Stimulated activated CD8-positive, alpha-beta memory T cell treated with anti-CD3 and anti-CD28 coated beads, Interleukin-7, amount 100 ng/mL, for 48 hours (primary cell): ENCODE data around the gene SLC7A4.

Experiments
- DNase-seq, 2 donors: peaks; one replicate each; pipeline ENCODE4 v3.0.0-alpha.2; 2020; ENCODE audit warnings: low read depth in 1 of 2; ENCODE audit errors: extremely low read depth in 1 of 2

The SLC7A4 gene

DNA sequence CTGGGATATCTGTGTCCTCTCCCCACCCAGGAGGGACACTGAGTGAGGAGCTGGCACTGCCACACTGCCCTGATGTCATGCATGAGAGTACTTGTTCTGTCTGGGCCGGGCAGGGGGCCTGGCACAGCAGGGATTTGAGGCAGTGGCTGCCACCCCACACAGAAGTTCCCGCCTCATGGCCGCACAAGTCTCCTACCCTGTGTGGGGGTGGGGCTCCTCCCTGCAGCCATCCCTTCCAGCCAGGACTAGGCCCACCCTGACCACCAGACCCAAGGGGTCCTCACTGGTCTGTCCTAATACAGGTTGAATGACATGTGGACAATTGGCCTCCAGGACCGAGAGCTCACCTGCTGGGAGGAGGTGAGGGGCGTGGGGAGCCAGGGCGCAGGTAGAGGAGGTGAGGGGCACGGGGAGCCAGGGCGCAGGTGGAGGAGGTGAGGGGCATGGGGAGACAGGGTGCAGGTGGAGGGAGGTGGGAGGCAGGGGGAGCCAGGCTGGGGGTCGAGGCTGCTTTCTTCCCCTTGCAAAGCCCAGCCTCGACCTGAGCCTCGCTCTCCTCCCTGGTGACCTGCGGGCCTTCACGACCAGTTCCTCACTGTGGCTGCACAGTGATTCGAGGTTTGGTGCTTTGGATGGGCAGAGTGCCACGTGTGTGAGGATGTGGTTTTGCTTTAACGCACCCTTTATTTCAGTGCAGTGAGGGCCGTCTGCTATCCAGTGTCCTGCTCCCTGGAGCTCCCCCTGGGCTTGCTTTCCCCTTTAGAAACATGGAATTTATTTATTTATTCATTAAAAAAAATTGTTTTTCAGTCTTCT, 42.8 kb downstream of the SLC7A4 start:
- no peak for DNase-seq

GRCh38 chr22:20988573-20989322, 43.6 kb downstream of the SLC7A4 start:
- DNase-seq = no peak

DNA sequence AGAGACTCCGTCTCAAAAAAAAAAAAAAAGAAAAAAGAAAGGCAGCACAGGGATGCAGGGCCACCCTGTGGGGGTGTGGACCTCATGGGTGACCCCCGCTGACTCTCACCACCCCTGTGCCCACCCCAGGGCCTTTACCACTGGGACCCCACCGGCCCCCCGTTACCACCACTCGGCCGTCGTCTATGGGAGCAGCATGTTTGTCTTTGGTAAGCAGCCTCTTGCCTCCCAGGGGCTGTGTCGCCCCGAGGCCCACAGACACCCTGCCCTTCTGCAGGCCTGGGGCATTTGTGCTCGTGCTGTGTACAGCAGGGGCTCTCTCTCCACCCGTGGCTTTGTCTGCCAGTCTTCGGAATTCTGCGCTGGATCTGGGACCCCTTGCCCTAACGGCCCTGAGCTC, 45.0 kb downstream of the SLC7A4 start:
- no peak for DNase-seq

DNA sequence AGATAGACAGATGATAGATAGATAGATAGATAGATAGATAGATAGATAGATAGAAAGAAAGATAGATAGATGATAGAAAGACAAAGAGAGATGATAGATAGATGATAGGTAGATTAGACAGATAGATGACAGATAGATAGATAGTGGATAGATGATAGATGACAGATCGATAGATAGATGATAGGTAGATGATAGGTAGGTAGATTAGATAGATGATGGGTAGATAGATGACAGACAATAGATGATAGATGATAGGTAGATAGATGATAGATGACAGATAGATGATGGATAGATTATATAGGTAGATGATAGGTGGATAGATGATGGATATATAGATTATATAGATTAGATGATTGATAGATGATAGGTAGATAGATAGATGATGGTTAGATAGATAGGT, 46.0 kb downstream of the SLC7A4 start:
- no peak for DNase-seq

DNA sequence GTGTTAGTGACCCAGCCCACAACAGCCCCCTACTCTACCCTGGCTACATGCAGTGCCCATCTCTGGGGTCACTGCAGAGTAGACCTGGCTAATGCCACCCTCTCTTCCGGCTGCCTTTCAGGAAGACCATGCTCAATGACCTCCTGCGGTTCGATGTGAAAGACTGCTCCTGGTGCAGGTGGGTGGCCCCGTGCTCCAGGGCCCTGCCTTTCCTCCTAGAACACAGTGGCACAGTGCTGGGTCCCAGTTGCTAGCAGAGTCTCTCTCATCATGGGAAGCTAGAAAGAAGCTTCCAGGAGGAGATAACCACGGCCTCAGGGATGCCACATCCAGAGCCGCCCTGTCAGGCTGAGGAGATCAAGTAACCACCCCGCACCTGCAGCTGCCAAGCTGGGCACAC, 46.6 kb downstream of the SLC7A4 start:
- no peak for DNase-seq

GRCh38 chr22:20983081-20983771, 49.1 kb downstream of the SLC7A4 start:
- no peak for DNase-seq

DNA sequence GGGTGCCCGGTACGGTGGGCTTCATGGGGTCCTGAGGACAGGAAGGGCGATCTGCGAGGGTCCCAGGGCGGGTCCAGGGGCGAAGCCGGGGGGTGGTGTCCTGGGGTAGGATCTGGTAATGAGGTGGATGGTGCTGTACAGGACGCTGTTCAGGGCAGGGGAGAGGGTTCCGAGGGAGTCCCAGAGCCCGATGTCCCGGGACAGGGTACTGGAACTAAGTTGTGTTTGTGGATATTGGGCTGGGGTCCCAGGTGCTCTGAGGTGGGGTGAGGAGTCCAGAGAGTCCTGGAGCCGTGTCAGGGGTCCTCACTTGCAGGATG, 49.8 kb downstream of the SLC7A4 start:
- no peak for DNase-seq

DNA sequence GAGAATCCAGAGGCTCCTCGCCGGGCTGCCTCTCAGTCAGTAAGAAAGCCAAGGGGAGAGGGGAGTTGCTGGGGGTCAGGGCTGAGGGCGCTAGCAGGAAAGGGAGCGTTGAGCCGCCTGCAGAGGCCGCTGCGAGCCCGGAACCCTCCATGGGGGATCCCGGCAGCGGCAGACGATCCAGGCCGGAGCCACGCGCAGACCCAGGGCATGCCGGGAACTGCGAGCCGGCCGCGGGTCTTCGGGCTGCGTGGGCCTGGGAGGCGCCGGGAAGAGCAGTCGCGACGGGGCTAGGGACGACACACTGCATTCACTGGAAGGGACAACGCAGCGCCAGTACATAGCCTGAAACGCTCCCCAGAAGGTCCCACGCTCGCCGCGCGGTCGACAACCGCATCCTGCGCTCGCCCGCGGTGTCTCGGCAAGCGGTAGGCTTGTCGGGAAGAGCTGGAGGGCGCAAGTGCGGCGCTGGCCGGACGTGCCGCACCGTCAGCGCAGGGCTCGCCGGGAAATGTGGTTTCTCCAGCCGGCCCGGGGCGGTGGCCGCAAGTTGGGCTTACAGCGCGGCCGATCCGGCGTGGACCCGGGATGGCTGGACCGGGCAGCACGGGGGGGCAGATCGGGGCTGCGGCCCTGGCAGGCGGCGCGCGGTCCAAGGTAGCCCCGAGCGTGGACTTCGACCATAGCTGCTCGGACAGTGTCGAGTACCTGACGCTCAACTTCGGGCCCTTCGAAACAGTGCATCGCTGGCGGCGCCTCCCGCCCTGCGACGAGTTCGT, 50.4 kb downstream of the SLC7A4 start, which contains the start of gene LZTR1:
Gene LZTR1, plus strand, starts transcription at position 511 of the 776 bp plus-strand sequence. Its CDS starts 75 bp downstream, at position 586.
- DNase-seq = peak; percentile 61 to 63

DNA sequence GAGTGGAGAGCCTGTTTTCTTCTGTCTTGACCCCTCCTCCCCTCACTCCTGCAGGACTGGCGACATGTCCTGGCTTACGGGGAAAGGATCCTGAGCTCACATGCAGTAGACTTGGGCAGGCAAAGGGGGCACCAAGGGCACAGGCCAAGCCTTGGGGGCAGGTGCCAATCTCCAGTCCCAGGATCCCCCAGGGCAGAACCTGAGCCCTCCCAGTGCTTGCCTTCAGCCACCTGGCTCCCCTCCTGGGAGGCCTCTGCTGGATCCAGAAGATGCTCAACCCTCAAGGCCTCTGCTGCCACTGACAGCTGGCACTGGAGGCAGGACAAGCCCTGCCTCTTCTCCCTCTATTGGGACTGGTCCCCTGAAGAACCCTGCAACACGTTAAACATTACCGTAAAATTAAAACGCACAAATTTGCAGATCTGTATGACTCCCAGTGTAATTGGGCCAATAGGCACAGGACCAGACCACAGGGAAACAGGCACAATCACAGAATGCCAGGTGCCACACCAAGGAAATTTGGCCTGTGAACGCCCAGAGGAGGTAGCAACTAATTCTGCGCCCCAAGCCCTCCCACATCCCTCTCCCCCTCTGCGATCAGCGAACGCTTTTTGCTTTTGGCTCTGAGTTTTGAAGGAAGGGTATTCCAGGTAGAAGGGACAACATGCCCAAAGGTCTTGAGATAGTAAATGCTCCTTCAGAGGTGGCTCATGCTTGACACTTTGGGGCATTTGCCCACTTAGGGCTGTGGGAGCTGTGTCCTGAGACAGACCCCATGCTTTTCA, 51.2 kb downstream of the SLC7A4 start:
- no peak for DNase-seq

DNA sequence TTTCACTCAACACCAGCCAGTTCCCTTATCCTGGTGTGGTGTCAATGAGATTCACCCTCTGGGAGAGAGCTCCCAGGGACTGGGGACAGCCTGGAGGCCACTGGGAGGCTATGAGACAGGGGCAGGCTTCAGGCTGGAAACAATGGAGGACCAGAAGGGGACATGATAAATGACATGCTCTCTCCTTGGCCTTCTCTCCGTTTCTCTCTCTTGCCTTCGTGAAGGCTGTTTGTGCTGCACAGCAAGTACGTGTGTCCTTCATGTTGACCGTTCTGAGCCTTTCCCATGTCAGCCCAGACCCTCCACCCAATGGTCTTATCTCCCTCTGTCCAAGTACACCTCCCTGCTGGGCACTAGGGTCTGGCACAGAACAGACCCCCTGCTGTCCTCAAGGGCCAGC, 51.8 kb downstream of the SLC7A4 start:
- no peak for DNase-seq

DNA sequence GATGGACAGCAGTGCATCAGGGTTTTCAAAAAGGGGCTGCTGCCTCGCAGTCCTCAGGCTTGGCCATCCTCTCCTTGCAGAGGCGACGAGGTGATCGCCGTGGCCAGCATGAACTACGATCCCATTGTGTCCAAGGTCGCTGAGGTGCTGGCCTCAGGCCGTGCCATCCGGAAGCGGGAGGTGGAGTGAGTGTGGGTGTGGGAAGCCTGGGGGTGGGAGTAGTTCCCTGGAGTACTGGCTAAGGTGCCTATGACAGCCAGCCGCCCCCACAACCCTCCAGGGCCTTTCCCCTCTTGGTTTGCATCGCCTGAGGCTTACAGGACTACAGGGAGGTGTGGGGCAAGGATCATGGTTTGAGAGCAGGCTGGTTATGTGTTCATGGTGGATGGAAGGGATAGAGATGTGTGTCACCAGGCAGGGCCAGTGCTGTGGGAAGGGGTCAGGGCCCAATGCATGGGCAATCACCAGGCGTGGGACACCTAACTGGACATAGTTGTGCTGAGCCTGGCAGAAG, 52.4 kb downstream of the SLC7A4 start:
- no peak for DNase-seq

DNA sequence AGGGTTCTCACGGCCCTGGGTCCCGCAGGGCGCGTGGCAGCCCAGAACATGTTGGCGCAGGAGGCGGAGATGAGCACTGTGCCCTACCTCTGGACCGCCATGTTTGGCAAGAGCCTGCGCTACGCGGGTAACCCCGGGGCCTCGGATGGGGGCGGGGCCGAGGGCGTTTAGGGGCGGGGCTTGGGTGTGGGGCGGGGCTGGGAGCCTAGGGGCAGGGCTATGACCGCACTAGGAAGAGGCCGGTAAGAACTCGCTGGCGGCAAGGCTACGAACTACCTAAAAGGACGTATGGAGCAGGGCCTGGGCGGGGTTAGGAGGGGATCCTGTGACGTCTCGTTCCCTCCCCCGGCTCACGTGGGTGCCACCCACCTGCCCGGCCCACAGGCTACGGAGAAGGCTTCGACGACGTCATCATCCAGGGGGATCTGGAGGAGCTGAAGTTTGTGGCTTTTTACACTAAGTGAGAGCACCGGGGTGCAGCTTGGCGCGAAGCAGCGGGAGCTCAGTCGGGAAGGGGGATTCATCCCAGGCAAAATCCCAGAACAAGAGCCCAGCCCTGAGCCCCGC, 53.0 kb downstream of the SLC7A4 start:
- DNase-seq = peak in 1 of 2 donors; percentile 72
